T-helper 1 cell treated with Interleukin-12 subunit alpha and Interleukin-12 subunit beta and Interleukin-4 antibody, amounts not matched to agents 30 μg/mL and 1 μg/mL, for 36 hours (primary cell): ENCODE results near the gene NR0B2.
A peak's percentile ranks its signal among the peaks of the same experiment; 100 is the strongest.

ENCODE experiments used
- H3K27ac Mint-ChIP-seq: one replicate; pipeline ENCODE4 v1.8.0; 2021; ENCODE audit warnings: mild to moderate bottlenecking, mixed read lengths
- H3K27me3 Mint-ChIP-seq: one replicate; pipeline ENCODE4 v1.8.0; 2021; ENCODE audit warnings: low read depth, mixed read lengths
- H3K36me3 Mint-ChIP-seq: one replicate; pipeline ENCODE4 v1.8.0; 2021; ENCODE audit warnings: low read depth, mixed read lengths
- H3K4me1 Mint-ChIP-seq: one replicate; pipeline ENCODE4 v1.8.0; 2021; ENCODE audit warnings: low read depth, mixed read lengths
- H3K4me3 Mint-ChIP-seq: one replicate; pipeline ENCODE4 v1.8.0; 2021; ENCODE audit warnings: mild to moderate bottlenecking, moderate library complexity, mixed read lengths
- H3K9me3 Mint-ChIP-seq: one replicate; pipeline ENCODE4 v1.8.0; 2021; ENCODE audit warnings: mixed read lengths

Gene NR0B2

GRCh38 chr1:26913389-26913753 is 404 bp downstream of the NR0B2 start:
- Mint-ChIP-seq H3K27me3 (no peaks in the 10 kb centered on the region), H3K4me3 (no peak overlapping the region), H3K36me3 (no peaks in the 10 kb centered on the region), H3K27ac (no peak overlapping the region), H3K4me1 (no peaks in the 10 kb centered on the region), H3K9me3 (no peaks in the 10 kb centered on the region)

- Mint-ChIP-seq H3K9me3 (no peaks in the 10 kb centered on the region), H3K4me1 (no peaks in the 10 kb centered on the region), H3K36me3 (no peaks in the 10 kb centered on the region), H3K27me3 (peaks cover 3% of the 10 kb centered on the region), H3K27ac (no peak overlapping the region), H3K4me3 (no peak overlapping the region)
Measured at GRCh38 chr1:26912147-26912490, 1.7 kb downstream of the NR0B2 start.

- Mint-ChIP-seq H3K4me3 (no peak overlapping the region), H3K4me1 (no peaks in the 10 kb centered on the region), H3K27ac (no peak overlapping the region), H3K27me3 (peaks cover 3% of the 10 kb centered on the region), H3K36me3 (no peaks in the 10 kb centered on the region), H3K9me3 (no peaks in the 10 kb centered on the region)
Measured at GRCh38 chr1:26911399-26912146, 2.2 kb downstream of the NR0B2 start.

GRCh38 chr1:26910343-26911160 is 3.2 kb downstream of the NR0B2 start:
- Mint-ChIP-seq H3K4me1 (no peaks in the 10 kb centered on the region), H3K4me3 (no peak overlapping the region), H3K9me3 (no peaks in the 10 kb centered on the region), H3K27me3 (peaks cover 3% of the 10 kb centered on the region), H3K27ac (no peak overlapping the region), H3K36me3 (no peaks in the 10 kb centered on the region)

- H3K27me3 Mint-ChIP-seq = peaks cover 3% of the 10 kb centered on the region
- H3K4me1 Mint-ChIP-seq = no peaks in the 10 kb centered on the region
- no peaks in the 10 kb centered on the region for H3K36me3 Mint-ChIP-seq
- H3K27ac Mint-ChIP-seq = no peak overlapping the region
- no peaks in the 10 kb centered on the region for H3K9me3 Mint-ChIP-seq
- H3K4me3 Mint-ChIP-seq = no peak overlapping the region
Measured at GRCh38 chr1:26909951-26910342, 3.8 kb downstream of the NR0B2 start.

- peaks cover 6% of the 10 kb centered on the region for H3K27me3 Mint-ChIP-seq
- no peaks in the 10 kb centered on the region for H3K9me3 Mint-ChIP-seq
- no peaks in the 10 kb centered on the region for H3K36me3 Mint-ChIP-seq
- H3K4me1 Mint-ChIP-seq = no peaks in the 10 kb centered on the region
- no peak overlapping the region for H3K4me3 Mint-ChIP-seq
- H3K27ac Mint-ChIP-seq = no peak overlapping the region
Measured at GRCh38 chr1:26907071-26907917, 6.5 kb downstream of the NR0B2 start.

GRCh38 chr1:26900815-26901511 is 12.8 kb downstream of the NR0B2 start:
- Mint-ChIP-seq H3K4me1 (peaks cover 20% of the 10 kb centered on the region), H3K4me3 (peak overlapping the region; percentile 96), H3K36me3 (peaks cover 5% of the 10 kb centered on the region), H3K27me3 (peaks cover 7% of the 10 kb centered on the region), H3K27ac (peak overlapping the region; percentile 98), H3K9me3 (no peaks in the 10 kb centered on the region)

GRCh38 chr1:26900001-26900814 is 13.6 kb downstream of the NR0B2 start, which contains the start of gene GPATCH3:
TSS of gene GPATCH3 (minus strand) at chr1:26900467. CDS start at chr1:26900442, 25 bp downstream.
- H3K4me3 Mint-ChIP-seq = peak within 1 kb of the TSS; percentile 96
- peaks cover 7% of the 10 kb centered on the region for H3K27me3 Mint-ChIP-seq
- peaks cover 5% of the 10 kb centered on the region for H3K36me3 Mint-ChIP-seq
- peaks cover 20% of the 10 kb centered on the region for H3K4me1 Mint-ChIP-seq
- peak within 1 kb of the TSS; percentile 98 for H3K27ac Mint-ChIP-seq
- no peaks in the 10 kb centered on the region for H3K9me3 Mint-ChIP-seq

GRCh38 chr1:26897351-26897750 is 16.4 kb downstream of the NR0B2 start:
- Mint-ChIP-seq H3K27me3 (peaks cover 5% of the 10 kb centered on the region), H3K36me3 (peaks cover 21% of the 10 kb centered on the region), H3K4me3 (no peak overlapping the region), H3K9me3 (no peaks in the 10 kb centered on the region), H3K27ac (no peak overlapping the region), H3K4me1 (peaks cover 22% of the 10 kb centered on the region)

GRCh38 chr1:26894263-26894662 is 19.5 kb downstream of the NR0B2 start:
- Mint-ChIP-seq H3K9me3 (no peaks in the 10 kb centered on the region), H3K4me3 (no peak overlapping the region), H3K27ac (no peak overlapping the region), H3K4me1 (peaks cover 14% of the 10 kb centered on the region), H3K36me3 (peaks cover 30% of the 10 kb centered on the region), H3K27me3 (no peaks in the 10 kb centered on the region)

- Mint-ChIP-seq H3K36me3 (peaks cover 38% of the 10 kb centered on the region), H3K4me3 (peak overlapping the region; percentile 94), H3K27ac (peak overlapping the region; percentile 91), H3K4me1 (peaks cover 23% of the 10 kb centered on the region), H3K27me3 (no peaks in the 10 kb centered on the region), H3K9me3 (no peaks in the 10 kb centered on the region)
Measured at GRCh38 chr1:26890467-26890796, 23.3 kb downstream of the NR0B2 start.

GRCh38 chr1:26889551-26890466 is 24.0 kb downstream of the NR0B2 start, which contains the start of gene GPN2:
TSS of gene GPN2 (minus strand) at chr1:26890283. CDS start at chr1:26890096, 187 bp downstream.
- Mint-ChIP-seq H3K27ac (peak within 1 kb of the TSS; percentile 91), H3K4me1 (peaks cover 27% of the 10 kb centered on the region), H3K9me3 (no peaks in the 10 kb centered on the region), H3K36me3 (peaks cover 43% of the 10 kb centered on the region), H3K27me3 (no peaks in the 10 kb centered on the region), H3K4me3 (peak within 1 kb of the TSS; percentile 94)

GRCh38 chr1:26888231-26888630 is 25.5 kb downstream of the NR0B2 start:
- Mint-ChIP-seq H3K4me1 (peaks cover 25% of the 10 kb centered on the region), H3K9me3 (no peaks in the 10 kb centered on the region), H3K27me3 (no peaks in the 10 kb centered on the region), H3K4me3 (peak overlapping the region; percentile 94), H3K27ac (peak overlapping the region; percentile 91), H3K36me3 (peaks cover 47% of the 10 kb centered on the region)
